Activated naive CD8-positive, alpha-beta T cell treated with anti-CD3 and anti-CD28 coated beads for 36 hours (primary cell): ENCODE measurements around the gene TATDN2. TPM values are rescaled to one million over a fixed set of nuclear protein-coding genes. Genes with fewer than 3 reads are reported as not detected.

Source experiments
- DNase-seq: peaks from one replicate; pipeline ENCODE4 v3.0.0; 2021
- H3K27ac Mint-ChIP-seq: one replicate; pipeline ENCODE4 v1.8.0; 2022; ENCODE audit warnings: mild to moderate bottlenecking, moderate library complexity, mixed read lengths
- H3K27me3 Mint-ChIP-seq: one replicate; pipeline ENCODE4 v1.8.0; 2022; ENCODE audit warnings: mild to moderate bottlenecking, mixed read lengths
- H3K36me3 Mint-ChIP-seq: one replicate; pipeline ENCODE4 v1.8.0; 2021; ENCODE audit warnings: mild to moderate bottlenecking, mixed read lengths
- H3K4me1 Mint-ChIP-seq: one replicate; pipeline ENCODE4 v1.8.0; 2021; ENCODE audit warnings: mixed read lengths
- H3K4me3 Mint-ChIP-seq: one replicate; pipeline ENCODE4 v1.8.0; 2022; ENCODE audit warnings: mild to moderate bottlenecking, moderate library complexity, mixed read lengths
- H3K9me3 Mint-ChIP-seq: one replicate; pipeline ENCODE4 v1.8.0; 2022; ENCODE audit warnings: mixed read lengths
- total RNA-seq, 2 experiments: library from RNA; stranded (reverse); gene quantifications; one replicate each; pipeline ENCODE4 v1.2.3, GENCODE V29; 2021

The TATDN2 gene
- total RNA-seq, 2 experiments from 2014 or later, result 41.6 to 48.5 TPM

DNA sequence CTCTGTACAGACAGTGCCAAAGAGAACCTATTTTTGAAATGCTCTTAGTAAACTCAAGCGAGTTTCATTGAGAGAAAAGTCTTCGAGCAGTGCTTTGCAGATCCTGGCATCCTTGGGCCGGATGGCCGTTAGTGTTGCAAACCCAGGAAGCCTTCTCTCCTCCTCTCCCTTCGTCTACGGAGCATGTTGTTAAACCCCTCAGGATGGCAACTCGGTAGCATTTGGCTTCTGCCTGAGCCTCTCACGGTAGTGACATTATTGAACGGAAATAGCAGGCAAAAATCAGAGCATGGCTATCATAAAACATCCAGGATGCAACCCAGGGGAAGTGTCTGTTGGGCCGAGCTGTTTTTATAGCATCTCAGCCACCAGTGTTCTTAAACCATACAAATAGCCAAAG, 79.3 kb downstream of the TATDN2 start:
- Mint-ChIP-seq H3K36me3 (no peaks in the 10 kb centered on the region), H3K27me3 (peaks cover 31% of the 10 kb centered on the region), H3K4me1 (peaks cover 2% of the 10 kb centered on the region), H3K9me3 (no peaks in the 10 kb centered on the region), H3K4me3 (no peak overlapping the region), H3K27ac (no peak overlapping the region)
- DNase-seq, result no peak

DNA sequence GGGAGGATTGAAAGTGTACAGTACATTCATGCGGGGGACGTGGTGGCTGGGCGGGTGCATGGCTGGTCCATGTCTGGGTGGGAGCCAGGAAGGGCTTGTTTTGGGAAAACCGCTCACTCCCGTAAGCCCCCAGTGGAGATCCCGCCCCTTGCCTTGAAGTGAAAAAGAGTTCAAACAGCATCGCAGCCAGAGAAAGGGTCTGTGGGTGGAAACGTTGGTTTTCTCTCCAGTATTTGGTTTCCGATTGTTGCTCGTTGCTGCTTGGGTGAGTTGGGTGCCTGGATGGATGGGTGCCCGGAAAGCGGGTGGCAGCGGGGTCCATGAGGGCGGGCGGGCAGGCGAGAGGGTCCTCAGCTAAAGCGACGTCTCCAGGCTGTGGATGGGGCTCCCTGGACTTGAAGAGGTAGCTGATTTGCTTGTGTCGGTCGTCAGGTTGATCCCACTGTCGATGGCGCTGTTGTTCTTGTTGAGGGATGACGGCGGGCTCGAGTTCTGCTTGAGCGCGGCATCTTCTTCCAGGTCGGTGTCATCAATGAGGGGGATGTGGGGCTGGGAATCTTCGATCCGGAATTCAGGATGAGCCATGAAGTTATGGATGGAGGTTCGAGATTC, 80.3 kb downstream of the TATDN2 start:
- no peak overlapping the region for H3K27ac Mint-ChIP-seq
- no peaks in the 10 kb centered on the region for H3K36me3 Mint-ChIP-seq
- DNase-seq, result no peak
- no peak overlapping the region for H3K4me3 Mint-ChIP-seq
- peaks cover 31% of the 10 kb centered on the region for H3K27me3 Mint-ChIP-seq
- H3K4me1 Mint-ChIP-seq, result peaks cover 10% of the 10 kb centered on the region
- H3K9me3 Mint-ChIP-seq, result no peaks in the 10 kb centered on the region

DNA sequence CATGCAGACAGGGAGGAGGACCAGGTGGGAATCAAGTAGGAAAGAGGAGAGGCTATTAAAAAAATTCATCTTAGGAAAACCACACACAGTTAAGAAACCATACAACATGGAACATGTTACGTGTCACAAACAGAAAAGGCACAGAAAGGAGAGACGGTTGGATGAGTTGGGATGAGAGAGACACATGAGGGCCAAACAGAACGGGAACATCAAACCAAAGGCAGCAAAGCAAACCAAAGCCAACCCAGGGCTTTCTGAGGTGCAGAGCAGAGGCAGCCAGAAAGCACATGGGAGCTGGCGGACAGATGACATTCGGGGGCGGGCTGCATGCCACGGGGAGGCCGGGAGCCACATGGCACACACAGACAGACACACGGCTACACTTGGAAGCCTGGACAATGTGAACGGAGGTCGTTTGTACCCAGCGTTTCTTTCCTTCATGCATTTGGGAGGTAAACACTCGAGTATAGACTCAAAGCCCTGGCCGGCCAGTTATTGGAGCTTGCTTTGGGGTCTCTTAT, 81.3 kb downstream of the TATDN2 start:
- H3K4me3 Mint-ChIP-seq, result no peak overlapping the region
- H3K27ac Mint-ChIP-seq, result no peak overlapping the region
- peaks cover 11% of the 10 kb centered on the region for H3K4me1 Mint-ChIP-seq
- H3K27me3 Mint-ChIP-seq, result peaks cover 31% of the 10 kb centered on the region
- no peaks in the 10 kb centered on the region for H3K9me3 Mint-ChIP-seq
- DNase-seq, result no peak
- no peaks in the 10 kb centered on the region for H3K36me3 Mint-ChIP-seq

DNA sequence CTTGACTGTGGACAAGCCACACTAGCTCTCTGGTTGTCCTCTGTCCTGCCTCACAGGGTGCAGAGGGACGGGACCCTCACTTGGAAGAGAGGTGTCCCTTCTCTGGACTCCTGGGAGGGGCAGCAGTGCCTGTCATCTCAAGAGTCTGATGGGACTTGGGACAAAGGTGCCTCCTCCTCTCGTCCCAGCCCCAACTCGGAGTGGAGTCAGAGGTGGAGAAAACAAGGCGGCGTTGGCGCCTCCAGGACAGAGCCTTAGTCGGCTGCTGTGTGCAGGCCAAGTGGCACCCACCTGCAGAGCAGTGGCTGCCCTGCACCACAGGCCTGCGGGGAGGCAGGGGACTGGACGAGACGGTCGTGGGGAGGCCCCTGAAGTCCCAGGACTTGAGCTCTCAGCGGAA, 82.1 kb downstream of the TATDN2 start:
- no peaks in the 10 kb centered on the region for H3K36me3 Mint-ChIP-seq
- no peak overlapping the region for H3K4me3 Mint-ChIP-seq
- H3K4me1 Mint-ChIP-seq, result peaks cover 11% of the 10 kb centered on the region
- H3K27me3 Mint-ChIP-seq, result peaks cover 31% of the 10 kb centered on the region
- no peaks in the 10 kb centered on the region for H3K9me3 Mint-ChIP-seq
- DNase-seq, result no peak
- no peak overlapping the region for H3K27ac Mint-ChIP-seq

Other genes with a start within 250 kb of the TATDN2 start
- gene FANCD2, start 222.0 kb upstream of the TATDN2 start, total RNA-seq, result 10 to 100 TPM; 80.9 to 85.1 TPM
- not detected for gene FANCD2OS, start 140.2 kb upstream of the TATDN2 start, total RNA-seq
- gene BRK1, start 132.8 kb upstream of the TATDN2 start, total RNA-seq, result 10 to 100 TPM; 91.6 to 94.6 TPM
- 10 to 100 TPM; 42.0 to 42.2 TPM for gene VHL, start 106.7 kb upstream of the TATDN2 start, total RNA-seq
- gene IRAK2, start 83.5 kb upstream of the TATDN2 start, total RNA-seq, result 1 to 10 TPM; 2.6 to 3.1 TPM
- under 1 TPM; 0.38 to 0.41 TPM for gene GHRL, start 44.5 kb downstream of the TATDN2 start, total RNA-seq
- 100 to 1,000 TPM in 1 of 2 experiments, 10 to 100 TPM in 1; 99.4 to 103 TPM for gene SEC13, start 72.7 kb downstream of the TATDN2 start, total RNA-seq